Astrocyte (in vitro differentiated cells and primary cell): ENCODE results near the gene LZTS3. TPM values are rescaled to one million over a fixed set of nuclear protein-coding genes. Genes with fewer than 3 reads are reported as not detected.

ENCODE experiments used
- DNase-seq: peaks from one replicate; pipeline ENCODE4 v3.0.0-alpha.2; 2010; ENCODE audit warnings: low read depth
- FAIRE-seq: peaks from 2 replicates; lab custom pipeline; 2011; peaks lifted over from hg19 to GRCh38; lab: Jason Lieb, UNC
- H2AFZ ChIP-seq: 2 replicates; pipeline ENCODE4 v1.6.0; 2012; ENCODE audit warnings: low read depth, low read length, inconsistent platforms
- H3K27ac ChIP-seq: 2 replicates; pipeline ENCODE4 v1.5.1; 2011; ENCODE audit warnings: low read depth, low read length, inconsistent platforms
- H3K27me3 ChIP-seq: 2 replicates; pipeline ENCODE4 v1.6.0; 2011; ENCODE audit warnings: low read length, inconsistent platforms; ENCODE audit not compliant: insufficient read depth
- H3K36me3 ChIP-seq: 2 replicates; pipeline ENCODE4 v1.5.1; 2011; ENCODE audit warnings: low read length, inconsistent platforms; ENCODE audit not compliant: insufficient read depth
- H3K4me1 ChIP-seq: 2 replicates; pipeline ENCODE4 v1.5.1; 2011; ENCODE audit warnings: low read length, inconsistent platforms; ENCODE audit not compliant: insufficient read depth
- H3K4me2 ChIP-seq: 2 replicates; pipeline ENCODE4 v1.6.0; 2012; ENCODE audit warnings: low read length, inconsistent platforms
- H3K4me3 ChIP-seq: 2 replicates; pipeline ENCODE4 v1.5.1; 2011; ENCODE audit warnings: low read depth, mild to moderate bottlenecking, low read length, inconsistent platforms; ENCODE audit not compliant: insufficient read depth
- H3K79me2 ChIP-seq: 2 replicates; pipeline ENCODE4 v1.6.0; 2012; ENCODE audit warnings: mild to moderate bottlenecking, low read length, inconsistent platforms; ENCODE audit not compliant: insufficient read depth
- H3K9ac ChIP-seq: 2 replicates; pipeline ENCODE4 v1.6.0; 2012; ENCODE audit warnings: mild to moderate bottlenecking, low read length, inconsistent platforms
- H3K9me3 ChIP-seq: 2 replicates; pipeline ENCODE4 v1.5.1; 2012; ENCODE audit warnings: low read depth, mild to moderate bottlenecking, low read length, inconsistent platforms; ENCODE audit not compliant: insufficient read depth
- H4K20me1 ChIP-seq: 2 replicates; pipeline ENCODE4 v1.6.0; 2012; ENCODE audit warnings: low read length, inconsistent platforms; ENCODE audit not compliant: insufficient read depth
- H3K27ac Mint-ChIP-seq: one replicate; pipeline ENCODE4 v1.8.0; 2021; ENCODE audit warnings: mild to moderate bottlenecking, mixed read lengths; ENCODE audit not compliant: unreplicated experiment
- H3K27me3 Mint-ChIP-seq: one replicate; pipeline ENCODE4 v1.8.0; 2021; ENCODE audit warnings: low read depth, mixed read lengths; ENCODE audit not compliant: unreplicated experiment
- H3K36me3 Mint-ChIP-seq: one replicate; pipeline ENCODE4 v1.8.0; 2021; ENCODE audit warnings: low read depth, mixed read lengths; ENCODE audit not compliant: unreplicated experiment
- H3K4me1 Mint-ChIP-seq: one replicate; pipeline ENCODE4 v1.8.0; 2021; ENCODE audit warnings: low read depth, mixed read lengths; ENCODE audit not compliant: unreplicated experiment
- H3K4me3 Mint-ChIP-seq: one replicate; pipeline ENCODE4 v1.8.0; 2021; ENCODE audit warnings: mild to moderate bottlenecking, moderate library complexity, mixed read lengths; ENCODE audit not compliant: unreplicated experiment
- H3K9me3 Mint-ChIP-seq: one replicate; pipeline ENCODE4 v1.8.0; 2021; ENCODE audit warnings: mild to moderate bottlenecking, mixed read lengths; ENCODE audit not compliant: unreplicated experiment
- CTCF ChIP-seq: IDR thresholded peaks from 2 replicates; pipeline ENCODE4 v1.5.1; 2011; ENCODE audit warnings: low read depth, mild to moderate bottlenecking, inconsistent platforms, low read length, moderate library complexity; ENCODE audit not compliant: insufficient read depth
- EZH2 ChIP-seq: IDR thresholded peaks from 2 replicates; pipeline ENCODE4 v1.6.1; 2012; ENCODE audit warnings: mild to moderate bottlenecking, low read length, inconsistent platforms; ENCODE audit not compliant: insufficient read depth
- total RNA-seq: library from RNA; stranded (reverse); gene quantifications from 2 replicates; pipeline ENCODE4 v1.2.1, GENCODE V29; 2021

The LZTS3 gene
- total RNA-seq, 1 donor from 2014 or later = 12.6 TPM

GRCh38 chr20:3164043-3164762 is 9.1 kb downstream of the LZTS3 start:
- Histone ChIP-seq H4K20me1 (peaks cover 7% of the 10 kb centered on the region), H3K4me2 (no peak overlapping the region), H3K27me3 (peaks cover 7% of the 10 kb centered on the region), H3K4me1 (no peaks in the 10 kb centered on the region), H3K4me3 (no peak overlapping the region), H3K79me2 (peaks cover 9% of the 10 kb centered on the region), H2AFZ (no peak overlapping the region), H3K27ac (no peak overlapping the region), H3K9me3 (no peaks in the 10 kb centered on the region), H3K9ac (no peak overlapping the region), H3K36me3 (no peaks in the 10 kb centered on the region)
- Mint-ChIP-seq H3K9me3 (no peaks in the 10 kb centered on the region), H3K4me3 (no peak overlapping the region), H3K27ac (no peak overlapping the region), H3K36me3 (peaks cover 7% of the 10 kb centered on the region), H3K27me3 (peaks cover 9% of the 10 kb centered on the region), H3K4me1 (no peaks in the 10 kb centered on the region)
- TF ChIP-seq EZH2 = no peak
- no peak for TF ChIP-seq CTCF
- no peak for DNase-seq
- no peak for FAIRE-seq

- Histone ChIP-seq H3K9me3 (no peaks in the 10 kb centered on the region), H3K27ac (no peak overlapping the region), H3K27me3 (no peaks in the 10 kb centered on the region), H3K9ac (no peak overlapping the region), H3K4me1 (peaks cover 5% of the 10 kb centered on the region), H3K79me2 (peaks cover 17% of the 10 kb centered on the region), H3K36me3 (no peaks in the 10 kb centered on the region), H2AFZ (no peak overlapping the region), H3K4me2 (no peak overlapping the region), H3K4me3 (no peak overlapping the region), H4K20me1 (peaks cover 12% of the 10 kb centered on the region)
- no peaks in the 10 kb centered on the region for H3K9me3 Mint-ChIP-seq
- peaks cover 6% of the 10 kb centered on the region for H3K36me3 Mint-ChIP-seq
- peaks cover under 1% of the 10 kb centered on the region for H3K27me3 Mint-ChIP-seq
- FAIRE-seq (no peak), DNase-seq (no peak)
- TF ChIP-seq CTCF = no peak
- TF ChIP-seq EZH2 = no peak
- no peak overlapping the region for H3K4me3 Mint-ChIP-seq
- H3K27ac Mint-ChIP-seq = peak overlapping the region; percentile 38
- H3K4me1 Mint-ChIP-seq = peaks cover 5% of the 10 kb centered on the region
Observed at GRCh38 chr20:3163099-3164042, 10.0 kb downstream of the LZTS3 start.
